LNCaP clone FGC (cell line): ENCODE results near the gene PPIB.
A peak's percentile ranks its signal among the peaks of the same experiment; 100 is the strongest.

Experiments used
- DNase-seq: peaks from one replicate; pipeline ENCODE4 v3.0.0-alpha.2; 2011; ENCODE audit warnings: low read depth
- H3K4me3 ChIP-seq: 2 replicates; pipeline ENCODE4 v1.5.1; 2011; ENCODE audit warnings: mild to moderate bottlenecking, low read depth, low read length, control low read depth
- TF ChIP-seq, protein P1 (sequence below): IDR thresholded peaks from 2 replicates; pipeline ENCODE4 v1.5.1; 2012; ENCODE audit warnings: mild to moderate bottlenecking; ENCODE audit not compliant: control insufficient read depth, insufficient read depth; ENCODE audit errors: extremely low read depth

Gene PPIB

DNA sequence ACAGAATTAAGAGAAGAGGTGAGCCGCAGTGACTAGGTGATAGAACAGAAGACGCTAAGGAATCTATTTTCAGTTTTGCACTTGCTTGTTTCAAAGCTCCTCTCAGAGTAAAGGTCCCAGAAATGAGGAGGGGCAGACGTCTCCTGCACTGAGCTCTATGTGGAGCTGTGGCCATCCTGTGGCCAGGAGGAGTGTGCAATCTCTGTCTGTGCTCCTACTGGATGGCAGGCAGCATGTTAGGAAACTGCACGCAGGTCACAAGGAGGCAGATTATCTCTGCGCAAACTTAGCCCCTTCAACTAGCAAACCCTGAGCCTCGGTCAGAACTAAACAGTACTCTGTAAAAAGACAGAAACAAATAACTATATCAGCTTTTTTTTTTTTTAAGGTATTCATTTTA is 31.1 kb upstream of the PPIB start:
- DNase-seq = no peak
- H3K4me3 ChIP-seq = no peak overlapping the region
- TF ChIP-seq, protein P1, sequence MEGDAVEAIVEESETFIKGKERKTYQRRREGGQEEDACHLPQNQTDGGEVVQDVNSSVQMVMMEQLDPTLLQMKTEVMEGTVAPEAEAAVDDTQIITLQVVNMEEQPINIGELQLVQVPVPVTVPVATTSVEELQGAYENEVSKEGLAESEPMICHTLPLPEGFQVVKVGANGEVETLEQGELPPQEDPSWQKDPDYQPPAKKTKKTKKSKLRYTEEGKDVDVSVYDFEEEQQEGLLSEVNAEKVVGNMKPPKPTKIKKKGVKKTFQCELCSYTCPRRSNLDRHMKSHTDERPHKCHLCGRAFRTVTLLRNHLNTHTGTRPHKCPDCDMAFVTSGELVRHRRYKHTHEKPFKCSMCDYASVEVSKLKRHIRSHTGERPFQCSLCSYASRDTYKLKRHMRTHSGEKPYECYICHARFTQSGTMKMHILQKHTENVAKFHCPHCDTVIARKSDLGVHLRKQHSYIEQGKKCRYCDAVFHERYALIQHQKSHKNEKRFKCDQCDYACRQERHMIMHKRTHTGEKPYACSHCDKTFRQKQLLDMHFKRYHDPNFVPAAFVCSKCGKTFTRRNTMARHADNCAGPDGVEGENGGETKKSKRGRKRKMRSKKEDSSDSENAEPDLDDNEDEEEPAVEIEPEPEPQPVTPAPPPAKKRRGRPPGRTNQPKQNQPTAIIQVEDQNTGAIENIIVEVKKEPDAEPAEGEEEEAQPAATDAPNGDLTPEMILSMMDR = no peak

DNA sequence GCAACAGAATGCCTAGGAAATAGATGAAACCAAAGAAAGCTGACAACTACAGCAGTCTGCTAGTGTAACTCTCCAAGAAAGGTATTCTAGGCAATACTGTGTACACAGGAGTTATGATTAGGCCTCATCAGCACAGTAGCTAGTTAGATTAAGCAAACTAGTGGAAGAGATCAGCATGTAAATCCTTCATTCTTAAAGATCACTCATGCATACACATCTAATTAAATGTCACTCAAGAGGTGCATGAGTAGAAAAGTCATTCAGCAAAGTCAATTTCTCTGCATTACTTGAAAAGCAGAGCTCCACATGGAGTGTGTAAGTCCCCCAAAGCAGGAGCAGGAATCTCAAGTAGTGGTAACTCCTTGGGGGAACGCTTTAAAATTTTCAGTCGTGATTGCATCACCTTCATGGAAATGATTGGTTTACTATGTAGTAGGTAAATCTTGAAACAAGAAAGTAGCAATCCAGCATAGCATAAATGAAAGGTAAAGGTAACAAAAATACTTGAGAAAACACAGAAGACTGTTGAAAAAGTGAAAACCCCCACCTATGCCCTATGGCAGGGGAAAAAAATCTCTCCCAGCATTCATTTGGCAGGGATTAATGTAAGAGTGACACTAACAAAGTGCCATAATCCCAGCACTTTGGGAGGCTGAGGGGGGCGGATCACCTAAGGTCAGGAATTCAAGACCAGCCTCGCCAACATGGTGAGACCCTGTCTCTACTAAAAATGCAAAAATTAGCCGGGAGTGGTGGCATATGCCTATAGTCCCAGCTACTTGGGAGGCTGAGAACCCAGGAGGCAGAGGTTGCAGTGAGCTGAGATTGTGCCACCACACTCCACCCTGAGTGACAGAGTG is 29.4 kb upstream of the PPIB start:
- no peak for DNase-seq
- TF ChIP-seq, protein P1 = no peak
- H3K4me3 ChIP-seq = no peak overlapping the region

DNA sequence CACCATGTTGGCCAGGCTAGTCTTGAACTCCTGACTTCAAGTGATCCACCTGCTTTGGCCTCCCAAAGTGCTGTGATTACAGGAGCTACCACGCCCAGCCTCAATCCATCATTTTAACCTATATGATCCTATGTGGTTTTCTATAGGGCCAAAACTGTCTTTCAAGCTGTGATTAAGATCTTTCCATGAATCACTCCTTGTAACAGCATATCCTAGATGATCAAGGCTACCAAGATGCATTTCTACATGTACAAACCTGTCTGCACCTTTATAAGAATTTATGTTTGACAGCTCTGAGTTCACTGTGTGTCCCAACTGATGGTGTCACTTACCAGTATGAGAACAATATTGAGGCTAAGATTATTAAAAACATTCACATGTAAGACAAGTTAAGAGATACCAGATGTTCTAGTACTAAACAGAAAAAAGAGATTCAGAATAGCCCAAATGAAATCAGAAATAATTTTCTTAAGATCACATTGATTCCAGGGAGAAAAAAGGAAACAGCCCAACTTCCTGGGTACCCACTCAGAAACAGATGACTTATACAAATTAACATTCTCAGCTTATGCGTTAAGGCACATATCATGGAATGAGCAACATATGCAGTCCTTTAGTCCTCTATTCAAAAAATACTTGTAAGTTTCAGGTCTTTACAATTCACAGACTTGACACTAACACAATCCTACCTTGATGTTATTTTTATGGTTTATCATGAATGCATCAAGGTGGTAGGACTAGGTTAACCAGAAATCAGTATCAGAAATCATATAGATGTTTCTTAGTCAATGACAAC is 24.8 kb upstream of the PPIB start:
- no peak overlapping the region for H3K4me3 ChIP-seq

DNA sequence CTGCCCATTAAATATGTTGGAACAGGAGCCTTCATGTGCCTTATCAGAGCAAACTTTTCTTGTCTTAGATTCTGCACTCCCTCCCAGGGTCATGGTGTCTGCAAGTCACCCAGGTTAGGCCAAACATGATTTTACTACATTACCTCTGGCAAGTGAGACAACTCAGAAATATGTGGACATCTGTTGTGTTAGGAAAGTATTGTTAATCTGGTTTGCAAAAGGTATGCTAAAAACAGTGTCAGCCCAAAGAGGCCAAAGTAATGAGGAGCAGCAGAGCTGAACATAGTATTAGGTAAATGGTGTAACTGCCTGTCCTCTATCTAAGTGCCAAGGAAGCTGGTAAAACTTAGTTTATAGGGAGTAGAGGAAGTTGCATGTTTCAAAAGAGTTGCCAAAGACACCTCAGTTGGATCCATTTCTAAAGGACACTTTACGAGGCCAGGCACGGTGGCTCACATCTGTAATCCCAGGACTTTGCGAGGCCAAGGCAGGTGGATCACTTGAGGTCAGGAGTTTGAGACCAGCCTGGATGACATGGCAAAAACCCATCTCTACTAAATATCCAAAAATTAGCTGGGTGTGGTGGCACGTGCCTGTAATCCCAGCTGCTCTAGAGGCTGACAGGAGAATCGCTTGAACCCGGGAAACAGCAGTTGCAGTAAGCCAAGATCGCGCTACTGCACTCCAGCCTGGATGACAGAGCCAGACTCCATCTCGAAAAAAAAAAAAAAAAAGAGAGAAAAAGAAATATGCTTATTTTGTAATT is 22.5 kb upstream of the PPIB start:
- H3K4me3 ChIP-seq = no peak overlapping the region
- TF ChIP-seq, protein P1 = no peak
- peak; percentile 79 for DNase-seq

More for the DNA sequence above, 24.8 kb upstream of the PPIB start:
- no peak for DNase-seq
- TF ChIP-seq, protein P1 = no peak

DNA sequence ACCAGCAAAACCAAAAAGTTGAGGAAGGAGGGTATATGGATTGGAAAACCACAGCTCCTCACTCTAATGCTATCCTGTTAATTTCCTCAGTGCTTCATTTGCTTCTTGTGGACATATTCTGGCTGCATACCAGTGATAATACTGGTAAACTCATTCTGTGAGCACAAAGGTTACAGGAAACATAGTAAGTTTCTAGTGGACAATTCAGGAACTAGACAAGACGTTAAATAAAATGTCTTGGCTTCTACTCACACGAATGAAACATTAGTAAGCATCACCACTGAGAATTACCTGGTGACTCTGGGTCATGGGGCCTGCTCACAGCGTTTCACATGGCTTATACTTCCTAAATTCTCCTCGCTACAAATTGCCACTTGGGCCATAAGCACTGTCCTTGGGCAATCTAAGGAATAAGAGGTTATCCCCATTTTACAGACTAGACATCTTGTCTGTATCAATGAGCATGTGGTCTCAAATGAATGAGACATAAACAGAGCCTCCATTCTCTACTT is 20.1 kb upstream of the PPIB start:
- no peak overlapping the region for H3K4me3 ChIP-seq
- TF ChIP-seq, protein P1 = no peak
- no peak for DNase-seq

DNA sequence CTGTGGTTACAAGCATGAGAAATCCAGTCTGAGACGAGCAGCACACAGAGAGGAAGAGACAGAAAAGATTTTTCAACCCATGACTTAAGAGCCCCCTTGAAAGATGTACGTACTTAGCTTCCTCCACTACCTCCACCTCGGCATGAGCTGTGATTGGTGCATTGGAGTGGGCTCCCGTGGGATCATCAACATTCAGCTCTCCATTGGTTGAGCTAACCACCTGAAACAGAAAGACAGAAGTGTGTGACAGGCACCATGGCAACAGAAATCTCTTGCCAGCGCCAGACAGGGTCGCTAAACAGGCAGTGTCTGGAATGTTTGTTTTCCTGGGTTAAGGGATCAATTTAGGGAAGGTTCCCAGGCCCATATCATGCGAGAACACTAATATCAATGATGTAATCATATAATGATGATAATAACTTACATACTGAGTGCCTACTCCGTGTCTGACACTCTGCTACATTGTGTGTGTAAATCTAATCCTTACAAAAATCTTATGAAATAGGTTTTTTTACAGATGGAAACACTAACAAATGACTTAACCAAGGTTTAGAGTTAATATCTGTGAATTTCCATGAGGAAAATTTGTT is 17.5 kb upstream of the PPIB start:
- DNase-seq = no peak
- TF ChIP-seq, protein P1 = no peak

More for the DNA sequence above, 17.5 kb upstream of the PPIB start:
- H3K4me3 ChIP-seq = no peak overlapping the region
